Measurements from ENCODE around the gene FCN2.

DNA sequence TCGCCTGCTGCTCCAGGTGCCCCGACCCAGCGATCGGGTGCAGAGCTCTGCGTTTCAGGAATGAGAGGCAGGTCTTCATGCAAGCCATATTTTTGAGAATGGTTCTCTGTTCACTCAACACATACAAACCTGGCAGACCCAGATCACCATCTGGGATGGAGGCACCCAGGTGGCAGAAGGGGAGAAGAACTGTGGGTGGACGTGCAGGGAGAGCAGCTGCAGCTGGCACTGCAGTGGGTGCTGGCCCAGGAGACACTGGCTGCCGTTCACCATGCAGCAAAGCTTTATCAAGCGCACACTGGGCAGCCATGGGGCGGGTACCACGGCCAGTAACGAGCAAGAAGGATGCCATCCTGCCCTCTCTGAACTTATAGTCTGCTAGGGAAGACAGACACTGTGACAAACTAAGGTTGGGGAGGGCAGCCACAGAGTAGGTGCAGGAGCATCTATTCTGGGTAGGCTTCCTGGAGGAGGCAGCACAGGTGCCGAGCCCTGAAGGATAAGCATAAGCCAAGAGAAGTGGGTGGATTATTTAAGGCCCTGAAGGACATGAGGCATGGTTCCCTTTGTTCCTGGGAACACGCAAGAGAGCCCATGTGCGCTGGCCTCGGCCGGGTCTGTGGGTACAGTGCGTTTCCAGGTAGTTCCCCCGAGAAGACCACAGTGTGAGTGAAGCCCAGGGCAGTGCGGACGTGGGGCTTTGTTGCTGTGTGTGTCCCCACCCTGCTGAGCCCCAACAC is 46.2 kb upstream of the FCN2 start:
- no peak for TF ChIP-seq EZH2 (IDR thresholded peaks at IDR 0.05; ENCODE audit: borderline replicate concordance, low read length)
- TF ChIP-seq, protein P1, sequence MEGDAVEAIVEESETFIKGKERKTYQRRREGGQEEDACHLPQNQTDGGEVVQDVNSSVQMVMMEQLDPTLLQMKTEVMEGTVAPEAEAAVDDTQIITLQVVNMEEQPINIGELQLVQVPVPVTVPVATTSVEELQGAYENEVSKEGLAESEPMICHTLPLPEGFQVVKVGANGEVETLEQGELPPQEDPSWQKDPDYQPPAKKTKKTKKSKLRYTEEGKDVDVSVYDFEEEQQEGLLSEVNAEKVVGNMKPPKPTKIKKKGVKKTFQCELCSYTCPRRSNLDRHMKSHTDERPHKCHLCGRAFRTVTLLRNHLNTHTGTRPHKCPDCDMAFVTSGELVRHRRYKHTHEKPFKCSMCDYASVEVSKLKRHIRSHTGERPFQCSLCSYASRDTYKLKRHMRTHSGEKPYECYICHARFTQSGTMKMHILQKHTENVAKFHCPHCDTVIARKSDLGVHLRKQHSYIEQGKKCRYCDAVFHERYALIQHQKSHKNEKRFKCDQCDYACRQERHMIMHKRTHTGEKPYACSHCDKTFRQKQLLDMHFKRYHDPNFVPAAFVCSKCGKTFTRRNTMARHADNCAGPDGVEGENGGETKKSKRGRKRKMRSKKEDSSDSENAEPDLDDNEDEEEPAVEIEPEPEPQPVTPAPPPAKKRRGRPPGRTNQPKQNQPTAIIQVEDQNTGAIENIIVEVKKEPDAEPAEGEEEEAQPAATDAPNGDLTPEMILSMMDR (conservative IDR thresholded peaks at IDR 0.05 in 1 of 2, IDR thresholded peaks at IDR 0.05 in 1 of 2; ENCODE audit: extremely low read depth in 1 of 2, insufficient read depth in 1 of 2, low read depth in 1 of 2, low read length in 2 of 2) = no peak

All from mammary epithelial cell (primary cell).